ENCODE results near the gene ADGRG7. TPM values are rescaled to one million over a fixed set of nuclear protein-coding genes. Genes with fewer than 3 reads are reported as not detected.

The ADGRG7 gene, protein sequence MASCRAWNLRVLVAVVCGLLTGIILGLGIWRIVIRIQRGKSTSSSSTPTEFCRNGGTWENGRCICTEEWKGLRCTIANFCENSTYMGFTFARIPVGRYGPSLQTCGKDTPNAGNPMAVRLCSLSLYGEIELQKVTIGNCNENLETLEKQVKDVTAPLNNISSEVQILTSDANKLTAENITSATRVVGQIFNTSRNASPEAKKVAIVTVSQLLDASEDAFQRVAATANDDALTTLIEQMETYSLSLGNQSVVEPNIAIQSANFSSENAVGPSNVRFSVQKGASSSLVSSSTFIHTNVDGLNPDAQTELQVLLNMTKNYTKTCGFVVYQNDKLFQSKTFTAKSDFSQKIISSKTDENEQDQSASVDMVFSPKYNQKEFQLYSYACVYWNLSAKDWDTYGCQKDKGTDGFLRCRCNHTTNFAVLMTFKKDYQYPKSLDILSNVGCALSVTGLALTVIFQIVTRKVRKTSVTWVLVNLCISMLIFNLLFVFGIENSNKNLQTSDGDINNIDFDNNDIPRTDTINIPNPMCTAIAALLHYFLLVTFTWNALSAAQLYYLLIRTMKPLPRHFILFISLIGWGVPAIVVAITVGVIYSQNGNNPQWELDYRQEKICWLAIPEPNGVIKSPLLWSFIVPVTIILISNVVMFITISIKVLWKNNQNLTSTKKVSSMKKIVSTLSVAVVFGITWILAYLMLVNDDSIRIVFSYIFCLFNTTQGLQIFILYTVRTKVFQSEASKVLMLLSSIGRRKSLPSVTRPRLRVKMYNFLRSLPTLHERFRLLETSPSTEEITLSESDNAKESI
- total RNA-seq: not detected in 3 replicates
- long read RNA-seq: 0 reads

- Mint-ChIP-seq H3K27me3 (ENCODE audit: low read depth) (peaks cover 52% of the 10 kb centered on the region), H3K4me3 (ENCODE audit: unreplicated experiment) (no peak within 1 kb of the TSS), H3K9me3 (ENCODE audit: low read depth) (no peaks in the 10 kb centered on the region), H3K36me3 (ENCODE audit: low read depth) (peaks cover 3% of the 10 kb centered on the region), H3K4me1 (ENCODE audit: low read depth) (no peaks in the 10 kb centered on the region), H3K27ac (ENCODE audit: unreplicated experiment) (no peak within 1 kb of the TSS)
- TF ChIP-seq, protein P1, sequence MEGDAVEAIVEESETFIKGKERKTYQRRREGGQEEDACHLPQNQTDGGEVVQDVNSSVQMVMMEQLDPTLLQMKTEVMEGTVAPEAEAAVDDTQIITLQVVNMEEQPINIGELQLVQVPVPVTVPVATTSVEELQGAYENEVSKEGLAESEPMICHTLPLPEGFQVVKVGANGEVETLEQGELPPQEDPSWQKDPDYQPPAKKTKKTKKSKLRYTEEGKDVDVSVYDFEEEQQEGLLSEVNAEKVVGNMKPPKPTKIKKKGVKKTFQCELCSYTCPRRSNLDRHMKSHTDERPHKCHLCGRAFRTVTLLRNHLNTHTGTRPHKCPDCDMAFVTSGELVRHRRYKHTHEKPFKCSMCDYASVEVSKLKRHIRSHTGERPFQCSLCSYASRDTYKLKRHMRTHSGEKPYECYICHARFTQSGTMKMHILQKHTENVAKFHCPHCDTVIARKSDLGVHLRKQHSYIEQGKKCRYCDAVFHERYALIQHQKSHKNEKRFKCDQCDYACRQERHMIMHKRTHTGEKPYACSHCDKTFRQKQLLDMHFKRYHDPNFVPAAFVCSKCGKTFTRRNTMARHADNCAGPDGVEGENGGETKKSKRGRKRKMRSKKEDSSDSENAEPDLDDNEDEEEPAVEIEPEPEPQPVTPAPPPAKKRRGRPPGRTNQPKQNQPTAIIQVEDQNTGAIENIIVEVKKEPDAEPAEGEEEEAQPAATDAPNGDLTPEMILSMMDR (IDR thresholded peaks at IDR 0.05): no peak
- no peak for DNase-seq (ENCODE audit: low spot score)
These were observed at the start of gene ADGRG7 for GRCh38 chr3:100609305-100609704. TSS of gene ADGRG7 (plus strand) at chr3:100609601. CDS start at chr3:100609857, 256 bp downstream.

DNA sequence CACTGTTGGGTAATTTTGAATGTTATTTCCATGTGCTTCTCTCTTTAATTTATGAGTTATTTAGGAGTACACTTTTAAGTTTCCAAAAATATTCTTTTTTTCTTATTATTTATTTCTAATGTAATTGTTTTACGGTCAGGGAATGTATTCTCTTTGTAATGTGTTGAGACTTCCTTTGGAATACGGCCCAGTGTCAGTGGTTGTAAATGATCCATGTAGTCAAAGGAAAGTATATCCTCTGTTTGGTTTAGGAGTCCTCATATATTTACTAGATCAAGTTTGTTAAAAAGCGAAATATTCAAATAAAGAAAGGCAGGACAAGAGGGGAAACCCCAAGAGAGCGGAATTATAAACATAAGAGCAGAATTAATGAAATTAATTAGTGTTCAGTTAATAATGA lies 49.0 kb upstream of the ADGRG7 start:
- no peak for DNase-seq (ENCODE audit: low spot score)
- H3K27me3 Mint-ChIP-seq (ENCODE audit: low read depth): no peaks in the 10 kb centered on the region
- H3K4me1 Mint-ChIP-seq (ENCODE audit: low read depth): peaks cover 33% of the 10 kb centered on the region
- no peak overlapping the region for H3K27ac Mint-ChIP-seq (ENCODE audit: unreplicated experiment)
- peaks cover 16% of the 10 kb centered on the region for H3K36me3 Mint-ChIP-seq (ENCODE audit: low read depth)
- H3K9me3 Mint-ChIP-seq (ENCODE audit: low read depth): no peaks in the 10 kb centered on the region
- TF ChIP-seq, protein P1 (IDR thresholded peaks at IDR 0.05): no peak
- H3K4me3 Mint-ChIP-seq (ENCODE audit: unreplicated experiment): no peak overlapping the region

DNA sequence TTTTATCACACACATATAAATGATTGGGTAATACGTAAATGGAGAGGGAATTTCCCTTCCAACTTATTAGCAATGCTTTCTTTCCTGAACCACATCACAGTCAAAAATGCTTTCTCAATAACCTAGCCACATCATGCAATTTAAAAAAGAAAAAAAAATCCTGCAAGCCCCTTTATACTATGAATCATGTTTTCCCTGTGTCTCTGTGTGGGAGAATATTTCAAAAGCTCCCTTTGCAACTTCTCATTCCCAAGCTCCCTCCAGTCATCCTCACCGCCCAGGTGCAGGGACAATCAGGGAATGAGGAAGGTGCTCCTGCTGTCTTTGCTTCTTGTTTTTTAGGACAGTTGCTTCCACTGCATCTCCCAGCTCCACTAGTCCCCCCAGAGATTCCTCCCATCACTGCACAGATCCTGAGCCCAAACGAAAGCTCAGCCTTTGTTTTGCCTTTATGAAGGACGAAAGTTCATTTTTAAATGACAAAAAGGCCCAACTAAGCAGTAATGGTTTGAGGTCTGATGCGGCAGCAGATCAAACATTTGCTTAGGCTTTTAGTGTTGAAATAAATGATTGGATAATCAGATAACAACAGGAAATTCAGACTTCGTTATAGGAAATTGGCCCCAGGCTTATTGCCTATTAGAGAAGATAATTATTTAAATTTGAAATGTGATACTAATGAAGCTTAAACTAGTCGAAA lies 47.8 kb upstream of the ADGRG7 start:
- Mint-ChIP-seq H3K4me3 (ENCODE audit: unreplicated experiment) (no peak overlapping the region), H3K36me3 (ENCODE audit: low read depth) (peaks cover 16% of the 10 kb centered on the region), H3K27me3 (ENCODE audit: low read depth) (no peaks in the 10 kb centered on the region), H3K9me3 (ENCODE audit: low read depth) (no peaks in the 10 kb centered on the region), H3K27ac (ENCODE audit: unreplicated experiment) (no peak overlapping the region), H3K4me1 (ENCODE audit: low read depth) (peaks cover 39% of the 10 kb centered on the region)
- TF ChIP-seq, protein P1 (IDR thresholded peaks at IDR 0.05): no peak
- DNase-seq (ENCODE audit: low spot score): no peak

- Mint-ChIP-seq H3K27me3 (ENCODE audit: low read depth) (no peaks in the 10 kb centered on the region), H3K4me1 (ENCODE audit: low read depth) (peaks cover 35% of the 10 kb centered on the region), H3K27ac (ENCODE audit: unreplicated experiment) (no peak overlapping the region), H3K36me3 (ENCODE audit: low read depth) (peaks cover 16% of the 10 kb centered on the region), H3K9me3 (ENCODE audit: low read depth) (no peaks in the 10 kb centered on the region), H3K4me3 (ENCODE audit: unreplicated experiment) (no peak overlapping the region)
- DNase-seq (ENCODE audit: low spot score): no peak
- TF ChIP-seq, protein P1 (IDR thresholded peaks at IDR 0.05): no peak
These were observed 47.1 kb upstream of the ADGRG7 start for GRCh38 chr3:100562224-100562857.

Data from chondrocyte (in vitro differentiated cells).